K562 (cell line): ENCODE results near the gene TPSAB1. TPM values are rescaled to one million over a fixed set of nuclear protein-coding genes. Genes with fewer than 3 reads are reported as not detected.

Experiments
- ATAC-seq: fragments of 200-7000 bp; cut with Tn5 transposase; 3 replicates; pipeline ENCODE4 v1.9.1; 2020; ENCODE audit warnings: moderate library complexity
- BruUV-seq: library from RNA; stranded (reverse); fragments of 400-500 nt; replicated peaks from 2 replicates; lab custom pipeline; 2021; lab: Mats Ljungman, UMichigan
- CTCF ChIA-PET: fragments of 300-600 bp; formaldehyde crosslinking; extraction: SDS; loops from one replicate; lab custom pipeline; 2021; ENCODE audit warnings: low intra/inter-chr PET ratio; lab: Yijun Ruan, JAX
- POLR2A ChIA-PET: fragments of 300-600, 350-650 bp; sonication (Branson Sonifier 250); formaldehyde crosslinking; extraction: SDS; loops from one replicate; lab custom pipeline; 2021; ENCODE audit warnings: antibody characterized with exemption, inconsistent platforms; lab: Yijun Ruan, JAX
- DNase-seq, 4 experiments: peaks; one replicate each; pipeline versions ENCODE4 v3.0.0 to v3.0.0-alpha.2; 2011 to 2018; ENCODE audit warnings: low spot score in 3 of 4, mixed read lengths in 3 of 4; ENCODE audit errors: extremely low read depth in 1 of 4
- FAIRE-seq: peaks from 2 replicates; lab custom pipeline; 2011; peaks lifted over from hg19 to GRCh38; lab: Jason Lieb, UNC
- H2AFZ ChIP-seq: 2 replicates; pipeline ENCODE4 v1.6.0; 2011; ENCODE audit warnings: low read depth, low read length, control low read depth, inconsistent platforms
- H3K27ac ChIP-seq: fragments of 200-600 bp; 3 replicates; pipeline ENCODE4 v1.8.0; 2011; ENCODE audit warnings: low read depth, mild to moderate bottlenecking, control low read depth, inconsistent platforms, low read length, moderate library complexity, mixed read lengths; ENCODE audit errors: extremely low read depth
- H3K27me3 ChIP-seq, 2 experiments: fragments of 300-600 bp in 1 of 2; 2 replicates in 1 of 2; 3 replicates in 1 of 2; pipeline versions ENCODE4 v1.6.0 to v1.8.0; 2011; ENCODE audit warnings: inconsistent platforms in 2 of 2, low read length in 2 of 2, mild to moderate bottlenecking in 1 of 2, mixed read lengths in 1 of 2, moderate library complexity in 1 of 2; ENCODE audit not compliant: control insufficient read depth in 2 of 2, insufficient read depth in 2 of 2
- H3K36me3 ChIP-seq: fragments of 300-600 bp; 3 replicates; pipeline ENCODE4 v1.8.0; 2011; ENCODE audit warnings: mild to moderate bottlenecking, low read length, inconsistent platforms; ENCODE audit not compliant: control insufficient read depth, insufficient read depth
- H3K4me1 ChIP-seq, 2 experiments: fragments of 200-600 bp in 1 of 2; replicated peaks in 1 of 2; 2 replicates in 1 of 2; 3 replicates in 1 of 2; pipeline versions ENCODE4 v1.5.1 to v1.8.0; 2011; ENCODE audit warnings: inconsistent platforms in 2 of 2, low read length in 2 of 2, mild to moderate bottlenecking in 1 of 2, mixed read lengths in 1 of 2, moderate library complexity in 1 of 2; ENCODE audit not compliant: control insufficient read depth in 2 of 2, insufficient read depth in 2 of 2
- H3K4me2 ChIP-seq: 2 replicates; pipeline ENCODE4 v1.6.1; 2011; ENCODE audit warnings: low read length, control low read depth, inconsistent platforms, mixed read lengths; ENCODE audit not compliant: insufficient read depth
- H3K4me3 ChIP-seq: fragments of 200-600 bp; sonication (generic), shearing (Covaris generic); 2 replicates; pipeline ENCODE4 v1.5.1; 2016; ENCODE audit warnings: control low read depth, inconsistent platforms
- H3K79me2 ChIP-seq: fragments of 200-600 bp; 3 replicates; pipeline ENCODE4 v1.8.0; 2011; ENCODE audit warnings: low read length, inconsistent platforms; ENCODE audit not compliant: control insufficient read depth, insufficient read depth
- H3K9ac ChIP-seq, 2 experiments: 2 replicates each; pipeline versions ENCODE4 v1.6.0 to v1.6.1; 2011; ENCODE audit warnings: low read depth in 2 of 2, low read length in 2 of 2, control low read depth in 1 of 2, inconsistent platforms in 1 of 2, mild to moderate bottlenecking in 1 of 2, mixed read lengths in 1 of 2; ENCODE audit not compliant: insufficient read depth in 1 of 2
- H3K9me1 ChIP-seq: one replicate; pipeline ENCODE4 v1.6.0; 2011; ENCODE audit warnings: inconsistent platforms, mild to moderate bottlenecking, low read length, moderate library complexity; ENCODE audit not compliant: control insufficient read depth, insufficient read depth
- H3K9me3 ChIP-seq: replicated peaks from 2 replicates; pipeline ENCODE4 v1.5.1; 2011; ENCODE audit warnings: low read depth, low read length, inconsistent platforms; ENCODE audit not compliant: control insufficient read depth, insufficient read depth
- H4K20me1 ChIP-seq: replicated peaks from 2 replicates; pipeline ENCODE4 v1.6.1; 2011; ENCODE audit warnings: low read length, inconsistent platforms, mixed read lengths; ENCODE audit not compliant: control insufficient read depth, insufficient read depth
- CTCF ChIP-seq, 3 experiments: IDR thresholded peaks in 2 of 3; conservative IDR thresholded peaks in 1 of 3; 2 replicates each; pipeline ENCODE4 v1.5.1; 2011 to 2012; ENCODE audit warnings: low read length in 3 of 3, mild to moderate bottlenecking in 3 of 3, control low read depth in 2 of 3, improper control_type of control experiment in 1 of 3, inconsistent platforms in 1 of 3, low read depth in 1 of 3, mixed read lengths in 1 of 3, moderate library complexity in 1 of 3; ENCODE audit not compliant: insufficient read depth in 2 of 3
- CUX1 ChIP-seq: fragments of 200-800 bp; sonication (Bioruptor generic); IDR thresholded peaks from 2 replicates; pipeline ENCODE4 v1.6.1; 2016; ENCODE audit warnings: missing genetic modification characterization, missing compliant biosample characterization
- FOXA3 ChIP-seq, 2 experiments: fragments of 450-650 bp in 1 of 2; sonication (generic) in 1 of 2; formaldehyde crosslinking; IDR thresholded peaks in 1 of 2; conservative IDR thresholded peaks in 1 of 2; 2 replicates each; pipeline versions ENCODE4 v1.4.0 to v1.8.0; 2020 to 2022; ENCODE audit warnings: mild to moderate bottlenecking in 2 of 2, missing genetic modification reagents in 1 of 2
- GATA2 ChIP-seq: sonication (generic); formaldehyde crosslinking; IDR thresholded peaks from 2 replicates; pipeline ENCODE4 v1.4.0; 2020; ENCODE audit warnings: mild to moderate bottlenecking, missing genetic modification reagents
- MYBL2 ChIP-seq, 2 experiments: fragments of 450-650 bp in 1 of 2; sonication (generic) in 1 of 2; formaldehyde crosslinking in 1 of 2; IDR thresholded peaks; 2 replicates each; pipeline versions ENCODE4 v1.6.1 to v1.8.1; 2017 to 2022; ENCODE audit warnings: borderline replicate concordance in 1 of 2, inconsistent platforms in 1 of 2, low read depth in 1 of 2, mild to moderate bottlenecking in 1 of 2, missing genetic modification reagents in 1 of 2, moderate library complexity in 1 of 2
- PRDM10 ChIP-seq: fragments of 450-650 bp; IDR thresholded peaks from 2 replicates; pipeline ENCODE4 v1.6.1; 2018; ENCODE audit not compliant: partially characterized antibody
- ZNF311 ChIP-seq: fragments of 250-450 bp; sonication (Bioruptor Pico); IDR thresholded peaks from 2 replicates; pipeline ENCODE4 v1.4.0; 2020; ENCODE audit warnings: mild to moderate bottlenecking, moderate library complexity
- WGBS: fragments of 100-300 bp; shearing (Covaris generic); methylation state at CpG from one replicate; pipeline ENCODE4 v1.1.6; 2016; ENCODE audit warnings: low coverage, mixed read lengths; ENCODE audit not compliant: insufficient coverage; ENCODE audit errors: missing lambda C conversion rate; 5-methylcytosine and 5-hydroxymethylcytosine counted together
- in situ Hi-C: fragments of 300-500 bp; cut with MboI; formaldehyde crosslinking; loops from 4 replicates; pipeline ENCODE4 v1.15.0; 2018; ENCODE audit warnings: inconsistent platforms, mixed read lengths
- intact Hi-C: fragments of 100-400 bp; cut with micrococcal nuclease; formaldehyde crosslinking; loops from 2 replicates; pipeline ENCODE4 v1.14.2; 2022
- polyA plus RNA-seq, 8 experiments: library from polyadenylated mRNA; depleted of rRNA in 4 of 8; stranded (reverse) in 5 of 8; unstranded in 3 of 8; fragments of >200 nt; fragmentation: Nextera tagmentation in 2 of 8; fragmentation: Illumina TruSeq in 1 of 8; extraction: Ambion mirVana in 2 of 8; extraction: Trizol in 1 of 8; gene quantifications; 2 replicates each; pipeline versions ENCODE4 v1.2.1 to v1.2.3, GENCODE V29; 2011 to 2014; ENCODE audit warnings: inconsistent platforms in 1 of 8, missing spikeins in 1 of 8
- total RNA-seq, 7 experiments: library from RNA; depleted of rRNA in 6 of 7; stranded (reverse); fragments of >200 nt in 6 of 7; fragmentation: Illumina TruSeq in 2 of 7; extraction: Trizol in 2 of 7; gene quantifications; 2 replicates each; pipeline versions ENCODE4 v1.2.1 to v1.2.3, GENCODE V29; 2011 to 2021; ENCODE audit warnings: low replicate concordance in 1 of 7

TPSAB1 gene
- total and polyA plus RNA-seq, 9 of the 15 experiments (the other 6 are each of a cell fraction or from before 2014, with no cell fraction given): not detected

- no peak for TF ChIP-seq CUX1 (CRISPR knock-in tag)
- TF ChIP-seq ZNF311: no peak
- no peak for TF ChIP-seq MYBL2 (IDR thresholded peaks at IDR 0.05; ENCODE audit: low read depth)
- no peak for TF ChIP-seq MYBL2 (CRISPR knock-in tag; IDR thresholded peaks at IDR 0.05; ENCODE audit: borderline replicate concordance)
These were observed 48.4 kb downstream of the TPSAB1 start (continued) for GRCh38 chr16:1288813-1289476.

GRCh38 chr16:1289477-1289866 is 49.0 kb downstream of the TPSAB1 start:
- ChIA-PET CTCF (no interaction called here), POLR2A (interaction anchor here (1.2 to 1.8 kb wide), 3 partner anchors 9 to 12 kb away, joined by 3 to 6 read pairs (median 4); no protein-coding TSS in a partner anchor)
- Histone ChIP-seq H3K4me1 (peaks cover 19 to 49% of the 10 kb centered on the region in 2 experiments), H3K4me2 (no peak overlapping the region), H3K36me3 (no peaks in the 10 kb centered on the region), H3K9ac (peak overlapping the region in 1 of 2 experiments; percentile 28; a peak in 1 of 4 replicates), H4K20me1 (peaks cover 2% of the 10 kb centered on the region; the same call in 1 of the 2 replicates), H3K9me1 (no peaks in the 10 kb centered on the region), H3K27ac (no peak overlapping the region), H3K79me2 (no peaks in the 10 kb centered on the region), H3K27me3 (peaks cover 25 to 40% of the 10 kb centered on the region in 2 experiments), H3K4me3 (no peak overlapping the region), H2AFZ (no peak overlapping the region), H3K9me3 (no peaks in the 10 kb centered on the region)
- intact Hi-C loops: no loop called here
- DNase-seq: no peak
- 18% methylated on average over 10 of the region's 17 CpGs for WGBS
- ATAC-seq: no peak
- no peak for FAIRE-seq
- BruUV-seq: no TSS peak
- in situ Hi-C loops: no loop called here
- no peak for TF ChIP-seq GATA2 (CRISPR knock-in tag)
- TF ChIP-seq CTCF (IDR thresholded peaks at IDR 0.05 in 2 of 3, conservative IDR thresholded peaks at IDR 0.05 in 1 of 3; ENCODE audit: insufficient read depth in 2 of 3, low read depth in 1 of 3, low read length in 3 of 3): peak in 1 of 3 experiments; percentile 9; a peak in 1 of 6 replicates
- TF ChIP-seq FOXA3 (CRISPR knock-in tag; conservative IDR thresholded peaks at IDR 0.05 in 1 of 2, IDR thresholded peaks at IDR 0.05 in 1 of 2): no peak
- TF ChIP-seq PRDM10: peak; percentile 63
